HEK293 (cell line): Measurements from ENCODE around the gene ARHGEF26.

ENCODE experiments used
- CTCF ChIA-PET: fragments of 350-600 bp; formaldehyde crosslinking; extraction: SDS; loops from one replicate; lab custom pipeline; 2021; ENCODE audit warnings: antibody characterized with exemption; lab: Yijun Ruan, JAX
- POLR2A ChIA-PET: fragments of 300-600 bp; formaldehyde crosslinking; extraction: SDS; loops from one replicate; lab custom pipeline; 2020; ENCODE audit warnings: antibody characterized with exemption, inconsistent platforms; lab: Yijun Ruan, JAX
- H3K27ac ChIP-seq: fragments of 200-500 bp; sonication (Bioruptor generic); 2 replicates; pipeline ENCODE4 v1.5.1; 2014; ENCODE audit warnings: low read depth, low read length, control low read depth, inconsistent platforms; ENCODE audit errors: extremely low read depth
- H3K36me3 ChIP-seq, 2 experiments: fragments of 200-500 bp in 1 of 2; sonication (Bioruptor generic) in 1 of 2; 1 replicate in 1 of 2; 2 replicates in 1 of 2; pipeline ENCODE4 v1.5.1; 2014 to 2017; ENCODE audit warnings: inconsistent platforms in 2 of 2, low read length in 2 of 2; ENCODE audit not compliant: control insufficient read depth in 2 of 2, insufficient read depth in 1 of 2
- H3K4me1 ChIP-seq: fragments of 200-500 bp; sonication (Bioruptor generic); 2 replicates; pipeline ENCODE4 v1.5.1; 2014; ENCODE audit warnings: mild to moderate bottlenecking, low read length, inconsistent platforms; ENCODE audit not compliant: control insufficient read depth, insufficient read depth
- H3K4me3 ChIP-seq: 2 replicates; pipeline ENCODE4 v1.5.1; 2011; ENCODE audit warnings: low read depth, mild to moderate bottlenecking, control low read depth, low read length, moderate library complexity
- H3K9me3 ChIP-seq: fragments of 200-500 bp; sonication (Bioruptor generic); 2 replicates; pipeline ENCODE4 v1.5.1; 2014; ENCODE audit warnings: low read depth, low read length, inconsistent platforms; ENCODE audit not compliant: control insufficient read depth, insufficient read depth
- FEZF1 ChIP-seq: fragments of 450-650 bp; formaldehyde crosslinking; IDR thresholded peaks from 2 replicates; pipeline ENCODE4 v1.5.1; 2016; ENCODE audit warnings: missing biosample characterization, missing genetic modification characterization
- HIC1 ChIP-seq: fragments of 450-650 bp; formaldehyde crosslinking; IDR thresholded peaks from 2 replicates; pipeline ENCODE4 v1.5.1; 2016; ENCODE audit warnings: missing biosample characterization, missing genetic modification characterization
- SALL2 ChIP-seq: fragments of 450-650 bp; formaldehyde crosslinking; IDR thresholded peaks from 2 replicates; pipeline ENCODE4 v1.5.0; 2017; ENCODE audit warnings: missing biosample characterization, mild to moderate bottlenecking, missing genetic modification characterization, borderline replicate concordance
- ZBTB26 ChIP-seq: fragments of 450-650 bp; formaldehyde crosslinking; optimal IDR thresholded peaks from 2 replicates; pipeline ENCODE3; 2016; ENCODE audit warnings: missing biosample characterization, mild to moderate bottlenecking, missing genetic modification characterization
- ZBTB7A ChIP-seq: fragments of 450-650 bp; formaldehyde crosslinking; IDR thresholded peaks from 2 replicates; pipeline ENCODE4 v1.5.1; 2016; ENCODE audit warnings: low read depth, missing biosample characterization, missing genetic modification characterization
- ZFP37 ChIP-seq: fragments of 450-650 bp; formaldehyde crosslinking; IDR thresholded peaks from 2 replicates; pipeline ENCODE4 v1.5.1; 2016; ENCODE audit warnings: missing biosample characterization, missing genetic modification characterization
- ZFP41 ChIP-seq: fragments of 450-650 bp; formaldehyde crosslinking; IDR thresholded peaks from 2 replicates; pipeline ENCODE4 v1.5.1; 2016; ENCODE audit warnings: missing biosample characterization, missing genetic modification characterization, borderline replicate concordance
- ZIC2 ChIP-seq: fragments of 450-650 bp; formaldehyde crosslinking; IDR thresholded peaks from 2 replicates; pipeline ENCODE4 v1.5.1; 2016; ENCODE audit warnings: missing biosample characterization, missing genetic modification characterization
- ZNF114 ChIP-seq: fragments of 450-650 bp; formaldehyde crosslinking; IDR thresholded peaks from 2 replicates; pipeline ENCODE4 v1.5.0; 2017; ENCODE audit warnings: missing biosample characterization, missing genetic modification characterization
- ZNF223 ChIP-seq: fragments of 450-650 bp; formaldehyde crosslinking; IDR thresholded peaks from 2 replicates; pipeline ENCODE4 v1.5.1; 2016; ENCODE audit warnings: missing biosample characterization, missing genetic modification characterization
- ZNF280D ChIP-seq: fragments of 450-650 bp; formaldehyde crosslinking; IDR thresholded peaks from 2 replicates; pipeline ENCODE4 v1.5.1; 2016; ENCODE audit warnings: missing biosample characterization, missing genetic modification characterization
- ZNF302 ChIP-seq: fragments of 450-650 bp; formaldehyde crosslinking; IDR thresholded peaks from 2 replicates; pipeline ENCODE4 v1.5.1; 2016; ENCODE audit warnings: missing biosample characterization, missing genetic modification characterization, low read depth
- ZNF366 ChIP-seq: fragments of 450-650 bp; formaldehyde crosslinking; conservative IDR thresholded peaks from 2 replicates; pipeline ENCODE4 v1.5.1; 2016; ENCODE audit warnings: missing biosample characterization, missing genetic modification characterization
- ZNF473 ChIP-seq: fragments of 450-650 bp; formaldehyde crosslinking; IDR thresholded peaks from 2 replicates; pipeline ENCODE4 v1.5.1; 2017; ENCODE audit warnings: missing biosample characterization, missing genetic modification characterization
- ZNF513 ChIP-seq: fragments of 450-650 bp; IDR thresholded peaks from 2 replicates; pipeline ENCODE4 v1.5.1; 2018; ENCODE audit warnings: missing biosample characterization, missing genetic modification characterization
- ZNF514 ChIP-seq: fragments of 450-650 bp; formaldehyde crosslinking; IDR thresholded peaks from 2 replicates; pipeline ENCODE4 v1.5.1; 2016; ENCODE audit warnings: missing biosample characterization, missing genetic modification characterization
- ZNF560 ChIP-seq: fragments of 450-650 bp; formaldehyde crosslinking; IDR thresholded peaks from 2 replicates; pipeline ENCODE4 v1.5.1; 2017; ENCODE audit warnings: missing biosample characterization, missing genetic modification characterization, borderline replicate concordance
- ZNF585B ChIP-seq: fragments of 450-650 bp; formaldehyde crosslinking; IDR thresholded peaks from 2 replicates; pipeline ENCODE4 v1.5.1; 2016; ENCODE audit warnings: missing biosample characterization, missing genetic modification characterization
- ZNF621 ChIP-seq: fragments of 450-650 bp; formaldehyde crosslinking; IDR thresholded peaks from 2 replicates; pipeline ENCODE4 v1.5.1; 2017; ENCODE audit warnings: missing biosample characterization, missing genetic modification characterization
- ZNF645 ChIP-seq: fragments of 450-650 bp; formaldehyde crosslinking; IDR thresholded peaks from 2 replicates; pipeline ENCODE4; 2016; ENCODE audit warnings: missing biosample characterization, missing genetic modification characterization
- ZNF654 ChIP-seq: fragments of 450-650 bp; formaldehyde crosslinking; IDR thresholded peaks from 2 replicates; pipeline ENCODE4 v1.5.1; 2016; ENCODE audit warnings: low read depth, missing biosample characterization, missing genetic modification characterization
- ZNF701 ChIP-seq: fragments of 450-650 bp; formaldehyde crosslinking; IDR thresholded peaks from 2 replicates; pipeline ENCODE4 v1.5.1; 2016; ENCODE audit warnings: missing biosample characterization, missing genetic modification characterization
- ZNF707 ChIP-seq: fragments of 450-650 bp; formaldehyde crosslinking; IDR thresholded peaks from 2 replicates; pipeline ENCODE4 v1.5.1; 2016; ENCODE audit warnings: missing biosample characterization, missing genetic modification characterization
- ZNF776 ChIP-seq: fragments of 450-650 bp; formaldehyde crosslinking; IDR thresholded peaks from 2 replicates; pipeline ENCODE4 v1.5.0; 2017; ENCODE audit warnings: missing biosample characterization, missing genetic modification characterization, borderline replicate concordance
- ZNF791 ChIP-seq: fragments of 450-650 bp; formaldehyde crosslinking; IDR thresholded peaks from 2 replicates; pipeline ENCODE4 v1.5.1; 2016; ENCODE audit warnings: missing biosample characterization, missing genetic modification characterization
- ZNF830 ChIP-seq: fragments of 450-650 bp; IDR thresholded peaks from 2 replicates; pipeline ENCODE4 v1.5.0; 2018; ENCODE audit warnings: missing biosample characterization, missing genetic modification characterization, low read depth, mild to moderate bottlenecking, moderate library complexity
- ZSCAN16 ChIP-seq: fragments of 450-650 bp; formaldehyde crosslinking; IDR thresholded peaks from 2 replicates; pipeline ENCODE4 v1.5.1; 2016; ENCODE audit warnings: missing biosample characterization, missing genetic modification characterization
- ZSCAN23 ChIP-seq: fragments of 450-650 bp; formaldehyde crosslinking; IDR thresholded peaks from 2 replicates; pipeline ENCODE4 v1.5.1; 2016; ENCODE audit warnings: missing biosample characterization, missing genetic modification characterization

ARHGEF26 gene

GRCh38 chr3:154129625-154130024 is 8.4 kb downstream of the ARHGEF26 start (continued):
- TF ChIP-seq HIC1 (tag by site-specific recombination) (no peak), SALL2 (tag by site-specific recombination) (no peak), ZFP41 (tag by site-specific recombination) (no peak), ZNF513 (tag by site-specific recombination) (no peak), ZNF514 (tag by site-specific recombination) (no peak), ZNF560 (tag by site-specific recombination) (no peak), ZIC2 (no peak), ZNF701 (no peak)

- peaks cover 0 to 43% of the 10 kb centered on the region in 2 experiments; a peak in 2 of 3 replicates for H3K36me3 ChIP-seq
- TF ChIP-seq ZNF114 (tag by site-specific recombination) = no peak
- TF ChIP-seq ZNF645 (tag by site-specific recombination) = no peak
- no peak for TF ChIP-seq ZNF280D (tag by site-specific recombination)
- TF ChIP-seq ZNF585B = no peak
- TF ChIP-seq ZNF707 (tag by site-specific recombination) = no peak
- no peak for TF ChIP-seq ZFP37 (tag by site-specific recombination)
- no peak for TF ChIP-seq ZNF473 (tag by site-specific recombination)
- no peak for TF ChIP-seq FEZF1 (tag by site-specific recombination)
- no peak for TF ChIP-seq ZBTB7A (tag by site-specific recombination)
- TF ChIP-seq ZNF830 (tag by site-specific recombination) = no peak
- TF ChIP-seq ZNF791 (tag by site-specific recombination) = no peak
- TF ChIP-seq ZSCAN23 (tag by site-specific recombination) = no peak
- no peak for TF ChIP-seq ZBTB26 (tag by site-specific recombination)
- TF ChIP-seq ZSCAN16 (tag by site-specific recombination) = no peak
- TF ChIP-seq ZNF654 (tag by site-specific recombination) = no peak
- no peak for TF ChIP-seq ZNF621 (tag by site-specific recombination)
- TF ChIP-seq ZNF366 (tag by site-specific recombination) = no peak
- TF ChIP-seq ZNF776 = no peak
- TF ChIP-seq ZNF302 (tag by site-specific recombination) = no peak
- TF ChIP-seq ZNF223 (tag by site-specific recombination) = no peak
- TF ChIP-seq, all 188 proteins: peak for 0
- Histone ChIP-seq H3K4me1 (peaks cover 4% of the 10 kb centered on the region; the same call in 1 of the 2 replicates), H3K9me3 (no peaks in the 10 kb centered on the region), H3K27ac (no peak overlapping the region), H3K4me3 (no peak overlapping the region)
- CTCF ChIA-PET = interaction anchor here (1.0 kb wide), 1 partner anchor 98 kb away, joined by 4 read pairs; no protein-coding TSS in a partner anchor
- POLR2A ChIA-PET = no interaction called here
These were observed 9.3 kb downstream of the ARHGEF26 start for GRCh38 chr3:154130540-154130939.
